GM12878 (cell line): ENCODE results near the gene PDK1. TPM values are rescaled to one million over a fixed set of nuclear protein-coding genes. Genes with fewer than 3 reads are reported as not detected.

Source experiments
- ATAC-seq: fragments of 200-7000 bp; cut with Tn5 transposase; 3 replicates; pipeline ENCODE4 v1.9.1; 2020; ENCODE audit warnings: mild to moderate bottlenecking, moderate library complexity
- BruUV-seq: library from RNA; stranded (reverse); fragments of 400-500 nt; replicated peaks from 2 replicates; lab custom pipeline; 2021; lab: Mats Ljungman, UMichigan
- CTCF ChIA-PET: fragments of 300-600 bp; sonication (Branson Sonifier 250); formaldehyde crosslinking; extraction: SDS; loops from one replicate; lab custom pipeline; 2021; ENCODE audit warnings: inconsistent platforms; lab: Yijun Ruan, JAX
- POLR2A ChIA-PET: fragments of 350-600 bp; formaldehyde crosslinking; extraction: SDS; loops from one replicate; lab custom pipeline; 2021; ENCODE audit warnings: inconsistent platforms; lab: Charles Lee
- RAD21 ChIA-PET: fragments of 300-600 bp; sonication (Branson Sonifier 250); formaldehyde crosslinking; loops from one replicate; lab custom pipeline; 2023; ENCODE audit warnings: antibody characterized with exemption; ENCODE audit not compliant: unreplicated experiment; lab: Charles Lee
- SMC1A ChIA-PET: fragments of 300-600 bp; sonication (Branson Sonifier 250); formaldehyde crosslinking; loops from one replicate; lab custom pipeline; 2023; ENCODE audit not compliant: unreplicated experiment, uncharacterized antibody; lab: Charles Lee
- DNase-seq: peaks from one replicate; pipeline ENCODE4 v3.0.0-alpha.2; 2011; ENCODE audit warnings: low read depth, low spot score
- FAIRE-seq: peaks from 3 replicates; lab custom pipeline; 2011; peaks lifted over from hg19 to GRCh38; lab: Jason Lieb, UNC
- H2AFZ ChIP-seq: 2 replicates; pipeline ENCODE4 v1.6.0; 2011; ENCODE audit warnings: low read depth, low read length, control low read depth; ENCODE audit not compliant: control insufficient read depth
- H3K27ac ChIP-seq: 2 replicates; pipeline ENCODE4 v1.5.1; 2011; ENCODE audit warnings: control low read depth; ENCODE audit not compliant: control insufficient read depth, insufficient read depth
- H3K27me3 ChIP-seq, 2 experiments: replicated peaks in 1 of 2; 2 replicates each; pipeline versions ENCODE4 v1.6.0 to v1.6.1; 2011; ENCODE audit warnings: low read length in 1 of 2; ENCODE audit not compliant: control insufficient read depth in 2 of 2, insufficient read depth in 2 of 2
- H3K36me3 ChIP-seq, 2 experiments: 2 replicates each; pipeline ENCODE4 v1.5.1; 2011; ENCODE audit warnings: low read length in 1 of 2; ENCODE audit not compliant: control insufficient read depth in 2 of 2, insufficient read depth in 2 of 2
- H3K4me1 ChIP-seq: 2 replicates; pipeline ENCODE4 v1.6.1; 2011; ENCODE audit warnings: mild to moderate bottlenecking, low read length, moderate library complexity, mixed read lengths; ENCODE audit not compliant: control insufficient read depth, insufficient read depth
- H3K4me2 ChIP-seq: 2 replicates; pipeline ENCODE4 v1.6.0; 2011; ENCODE audit warnings: control low read depth; ENCODE audit not compliant: control insufficient read depth, insufficient read depth
- H3K4me3 ChIP-seq: fragments of 200-600 bp; sonication (generic); 2 replicates; pipeline ENCODE4 v1.5.1; 2016
- H3K79me2 ChIP-seq: 2 replicates; pipeline ENCODE4 v1.6.0; 2011; ENCODE audit warnings: low read length; ENCODE audit not compliant: control insufficient read depth, insufficient read depth
- H3K9ac ChIP-seq: 2 replicates; pipeline ENCODE4 v1.8.0; 2011; ENCODE audit warnings: low read length, control low read depth, mixed read lengths; ENCODE audit not compliant: control insufficient read depth, insufficient read depth
- H3K9me3 ChIP-seq: replicated peaks from 3 replicates; pipeline ENCODE4 v1.5.1; 2011; ENCODE audit warnings: mild to moderate bottlenecking, low read length; ENCODE audit not compliant: control insufficient read depth, insufficient read depth
- H4K20me1 ChIP-seq: 2 replicates; pipeline ENCODE4 v1.6.0; 2011; ENCODE audit not compliant: control insufficient read depth, insufficient read depth
- MEF2A ChIP-seq: IDR thresholded peaks from 2 replicates; pipeline ENCODE4 v1.6.1; 2011; ENCODE audit warnings: low read depth, mild to moderate bottlenecking, low read length, moderate library complexity; ENCODE audit not compliant: insufficient read depth
- PAX8 ChIP-seq: fragments of 450-650 bp; IDR thresholded peaks from 2 replicates; pipeline ENCODE4 v1.6.1; 2017; ENCODE audit warnings: mild to moderate bottlenecking, moderate library complexity
- PML ChIP-seq: IDR thresholded peaks from 2 replicates; pipeline ENCODE4 v1.6.1; 2012; ENCODE audit warnings: low read length, inconsistent platforms
- RAD21 ChIP-seq: IDR thresholded peaks from 2 replicates; pipeline ENCODE4 v1.6.1; 2011; ENCODE audit warnings: mild to moderate bottlenecking, low read depth, low read length, moderate library complexity; ENCODE audit not compliant: insufficient read depth
- STAT1 ChIP-seq: fragments of 450-650 bp; conservative IDR thresholded peaks from 2 replicates; pipeline ENCODE4 v1.6.1; 2014; ENCODE audit warnings: antibody characterized with exemption, mild to moderate bottlenecking
- WGBS: methylation state at CpG from one replicate; pipeline ENCODE4 v1.1.6; 2016; ENCODE audit warnings: low lambda C conversion rate; ENCODE audit not compliant: insufficient replicate concordance, insufficient coverage; ENCODE audit errors: missing lambda C conversion rate; 5-methylcytosine and 5-hydroxymethylcytosine counted together
- in situ Hi-C: fragments of 300-500 bp; cut with MboI; formaldehyde crosslinking; loops from 9 replicates; pipeline ENCODE4 v1.14.3; 2018; ENCODE audit warnings: mixed read lengths
- intact Hi-C: fragments of 100-400 bp; cut with micrococcal nuclease; formaldehyde crosslinking; loops from one replicate; pipeline ENCODE4 v1.14.2; 2022; ENCODE audit not compliant: unreplicated experiment
- polyA plus RNA-seq, 11 experiments: library from polyadenylated mRNA; depleted of rRNA in 4 of 11; unstranded in 6 of 11; stranded (reverse) in 5 of 11; fragments of >200 nt; fragmentation: Nextera tagmentation in 4 of 11; fragmentation: Illumina TruSeq in 1 of 11; extraction: Ambion mirVana in 4 of 11; extraction: Trizol in 1 of 11; gene quantifications; 1 replicate in 1 of 11; 2 replicates in 10 of 11; pipeline versions ENCODE4 v1.2.1 to v1.2.3, GENCODE V29; 2011 to 2016; ENCODE audit warnings: inconsistent platforms in 2 of 11, missing spikeins in 2 of 11, low read depth in 1 of 11
- total RNA-seq, 4 experiments: library from RNA; depleted of rRNA in 3 of 4; stranded (reverse); fragments of >200 nt in 3 of 4; fragmentation: Illumina TruSeq in 1 of 4; extraction: Trizol in 1 of 4; gene quantifications; 2 replicates each; pipeline versions ENCODE4 v1.2.1 to v1.2.3, GENCODE V29; 2013 to 2021

Gene PDK1
- total and polyA plus RNA-seq, 10 of the 15 experiments (the other 5 are each of a cell fraction or from before 2014, with no cell fraction given), result 5.3 to 128 (median 17.1) TPM

GRCh38 chr2:172647439-172647838 lies 91.5 kb downstream of the PDK1 start:
- H3K79me2 ChIP-seq, result no peaks in the 10 kb centered on the region
- ATAC-seq (no peak), FAIRE-seq (no peak)
- no peaks in the 10 kb centered on the region for H3K9me3 ChIP-seq
- 97% methylated on average over 1 of the region's 1 CpG for WGBS
- CTCF ChIA-PET, result no interaction called here
- H3K4me3 ChIP-seq, result no peak overlapping the region
- no peak overlapping the region for H3K9ac ChIP-seq
- no peak overlapping the region for H3K4me2 ChIP-seq
- POLR2A ChIA-PET, result no interaction called here
- no peak overlapping the region for H3K27ac ChIP-seq
- no peaks in the 10 kb centered on the region for H3K36me3 ChIP-seq
- H3K4me1 ChIP-seq, result no peaks in the 10 kb centered on the region
- SMC1A ChIA-PET, result no interaction called here
- H2AFZ ChIP-seq, result no peak overlapping the region
- no peaks in the 10 kb centered on the region for H3K27me3 ChIP-seq
- no peak for TF ChIP-seq PAX8
- TF ChIP-seq STAT1, result no peak
- no peak for TF ChIP-seq RAD21
- TF ChIP-seq, all 136 proteins: peak for 0
- intact Hi-C loops (no loop called here), in situ Hi-C loops (no loop called here)
- no TSS peak for BruUV-seq
- H4K20me1 ChIP-seq, result no peaks in the 10 kb centered on the region
- RAD21 ChIA-PET, result no interaction called here
- DNase-seq, result no peak

- H3K27ac ChIP-seq, result no peak overlapping the region
- H3K4me1 ChIP-seq, result no peaks in the 10 kb centered on the region
- TF ChIP-seq MEF2A (no peak), PML (no peak)
- H2AFZ ChIP-seq, result no peak overlapping the region
- RAD21 ChIA-PET, result no interaction called here
- CTCF ChIA-PET, result interaction anchor here (0.6 kb wide), 1 partner anchor 417 kb away, joined by 3 read pairs; no protein-coding TSS in a partner anchor
- no peaks in the 10 kb centered on the region for H3K36me3 ChIP-seq
- no peak overlapping the region for H3K9ac ChIP-seq
- H3K4me2 ChIP-seq, result no peak overlapping the region
- no peaks in the 10 kb centered on the region; the same call in 2 of the 3 replicates for H3K9me3 ChIP-seq
- no peaks in the 10 kb centered on the region for H3K79me2 ChIP-seq
- in situ Hi-C loops, result no loop called here
- no peaks in the 10 kb centered on the region for H3K27me3 ChIP-seq
- WGBS, result 38% methylated on average over 8 of the region's 8 CpGs
- no peaks in the 10 kb centered on the region for H4K20me1 ChIP-seq
- BruUV-seq, result no TSS peak
- no peak overlapping the region for H3K4me3 ChIP-seq
- ATAC-seq, result no peak
- intact Hi-C loops, result no loop called here
- DNase-seq, result no peak
- SMC1A ChIA-PET, result interaction anchor here (1.3 kb wide), 1 partner anchor 31 kb away, joined by 4 read pairs; no protein-coding TSS in a partner anchor
- FAIRE-seq, result no peak
- POLR2A ChIA-PET, result no interaction called here
Measured at GRCh38 chr2:172655091-172655837, 99.4 kb downstream of the PDK1 start.
